DOHH2 (cell line): Measurements from ENCODE around the gene CD8B.

Experiments used
- CTCF ChIP-seq: fragments of 200-600 bp; sonication (generic); IDR thresholded peaks from one replicate; pipeline ENCODE4 v1.5.1; 2014; ENCODE audit warnings: antibody characterized with exemption, mild to moderate bottlenecking, low read depth, low read length; ENCODE audit not compliant: poor library complexity, severe bottlenecking
- EZH2phosphoT487 ChIP-seq: fragments of 200-600 bp; sonication (generic); IDR thresholded peaks from 2 replicates; pipeline ENCODE4 v1.6.1; 2017; ENCODE audit warnings: borderline replicate concordance, mild to moderate bottlenecking, antibody characterized with exemption, low read length, moderate library complexity, mixed read lengths

GRCh38 chr2:86831537-86831936 lies 30.1 kb downstream of the CD8B start:
- no peak for TF ChIP-seq CTCF
- no peak for TF ChIP-seq EZH2phosphoT487
